K562 (cell line): Measurements from ENCODE around the gene RBM4B. TPM values are rescaled to one million over a fixed set of nuclear protein-coding genes. Genes with fewer than 3 reads are reported as not detected.
A peak's percentile ranks its signal among the peaks of the same experiment; 100 is the strongest.

Experiments
- CHD1 ChIP-seq: fragments of 200-600 bp; sonication (generic); IDR thresholded peaks from one replicate; pipeline ENCODE4 v1.6.1; 2012; ENCODE audit warnings: mild to moderate bottlenecking, moderate library complexity, low read length, inconsistent platforms
- DIDO1 ChIP-seq: fragments of 450-650 bp; IDR thresholded peaks from 2 replicates; pipeline ENCODE4 v1.6.1; 2016; ENCODE audit warnings: low read depth, missing biosample characterization, missing genetic modification characterization
- DMBX1 ChIP-seq: fragments of 250-450 bp; sonication (Bioruptor Pico); IDR thresholded peaks from 2 replicates; pipeline ENCODE4 v1.8.0; 2022; ENCODE audit warnings: inconsistent platforms, mild to moderate bottlenecking, moderate library complexity, borderline replicate concordance
- E2F3 ChIP-seq: fragments of 250-450 bp; sonication (Bioruptor Pico); IDR thresholded peaks from 2 replicates; pipeline ENCODE4 v1.4.0; 2020; ENCODE audit warnings: mild to moderate bottlenecking
- FOS ChIP-seq: IDR thresholded peaks from 3 replicates; pipeline ENCODE4 v1.6.1; 2011; ENCODE audit not compliant: insufficient read length; ENCODE audit errors: extremely low read depth
- FOXA3 ChIP-seq, 2 experiments: fragments of 450-650 bp in 1 of 2; sonication (generic) in 1 of 2; formaldehyde crosslinking; IDR thresholded peaks in 1 of 2; conservative IDR thresholded peaks in 1 of 2; 2 replicates each; pipeline versions ENCODE4 v1.4.0 to v1.8.0; 2020 to 2022; ENCODE audit warnings: mild to moderate bottlenecking in 2 of 2, missing genetic modification reagents in 1 of 2
- FOXP1 ChIP-seq: sonication (generic); formaldehyde crosslinking; IDR thresholded peaks from 2 replicates; pipeline ENCODE4 v1.8.0; 2022; ENCODE audit warnings: mild to moderate bottlenecking, missing genetic modification reagents
- HDAC1 ChIP-seq, 2 experiments: fragments of 450-650 bp; IDR thresholded peaks; 2 replicates each; pipeline ENCODE4 v1.6.1; 2016 to 2017; ENCODE audit warnings: inconsistent platforms in 1 of 2, mild to moderate bottlenecking in 1 of 2, moderate library complexity in 1 of 2
- MBD2 ChIP-seq: sonication (generic); IDR thresholded peaks from 2 replicates; pipeline ENCODE4 v1.6.1; 2016; ENCODE audit warnings: low read depth, borderline replicate concordance
- MECOM ChIP-seq: fragments of 250-450 bp; sonication (Bioruptor Pico); IDR thresholded peaks from 2 replicates; pipeline ENCODE4 v1.8.0; 2022; ENCODE audit warnings: inconsistent platforms
- NONO ChIP-seq, 2 experiments: fragments of 200-400 bp in 1 of 2; fragments of 450-650 bp in 1 of 2; formaldehyde crosslinking in 1 of 2; IDR thresholded peaks; 2 replicates each; pipeline ENCODE4 v1.6.1; 2017; ENCODE audit warnings: low read depth in 2 of 2, mild to moderate bottlenecking in 2 of 2, moderate library complexity in 2 of 2, low read length in 1 of 2
- PHF8 ChIP-seq: fragments of 200-600 bp; sonication (generic); IDR thresholded peaks from 2 replicates; pipeline ENCODE4 v1.6.1; 2012; ENCODE audit warnings: mixed run types, mild to moderate bottlenecking, inconsistent platforms, low read length, moderate library complexity, borderline replicate concordance
- RB1 ChIP-seq: fragments of 450-650 bp; IDR thresholded peaks from 2 replicates; pipeline ENCODE4 v1.6.1; 2017; ENCODE audit warnings: low read depth, mild to moderate bottlenecking
- RBM14 ChIP-seq: fragments of 200-400 bp; formaldehyde crosslinking; IDR thresholded peaks from 2 replicates; pipeline ENCODE4 v1.6.1; 2018; ENCODE audit warnings: low read depth, mild to moderate bottlenecking, low read length, moderate library complexity, borderline replicate concordance; ENCODE audit not compliant: insufficient read depth
- RBM34 ChIP-seq: fragments of 200-400 bp; formaldehyde crosslinking; IDR thresholded peaks from 2 replicates; pipeline ENCODE4 v1.6.1; 2018; ENCODE audit warnings: low read length, borderline replicate concordance; ENCODE audit not compliant: insufficient read depth
- SIN3B ChIP-seq: fragments of 450-650 bp; IDR thresholded peaks from 2 replicates; pipeline ENCODE4 v1.6.1; 2017; ENCODE audit warnings: low read depth, mild to moderate bottlenecking, moderate library complexity
- TEAD4 ChIP-seq, 2 experiments: sonication (generic) in 1 of 2; formaldehyde crosslinking in 1 of 2; IDR thresholded peaks; 2 replicates each; pipeline versions ENCODE4 v1.6.1 to v1.8.0; 2012 to 2022; ENCODE audit warnings: borderline replicate concordance in 1 of 2, inconsistent platforms in 1 of 2, low read length in 1 of 2, mild to moderate bottlenecking in 1 of 2, missing genetic modification reagents in 1 of 2
- ZKSCAN8 ChIP-seq: fragments of 200-800 bp; sonication (Bioruptor generic); IDR thresholded peaks from 2 replicates; pipeline ENCODE4 v1.6.1; 2016; ENCODE audit warnings: missing genetic modification characterization, missing compliant biosample characterization
- ZNF165 ChIP-seq: fragments of 250-450 bp; sonication (Bioruptor Pico); IDR thresholded peaks from 2 replicates; pipeline ENCODE4 v1.4.0; 2020; ENCODE audit warnings: borderline replicate concordance
- polyA plus RNA-seq, 8 experiments: library from polyadenylated mRNA; depleted of rRNA in 4 of 8; stranded (reverse) in 5 of 8; unstranded in 3 of 8; fragments of >200 nt; fragmentation: Nextera tagmentation in 2 of 8; fragmentation: Illumina TruSeq in 1 of 8; extraction: Ambion mirVana in 2 of 8; extraction: Trizol in 1 of 8; gene quantifications; 2 replicates each; pipeline versions ENCODE4 v1.2.1 to v1.2.3, GENCODE V29; 2011 to 2014; ENCODE audit warnings: inconsistent platforms in 1 of 8, missing spikeins in 1 of 8
- total RNA-seq, 7 experiments: library from RNA; depleted of rRNA in 6 of 7; stranded (reverse); fragments of >200 nt in 6 of 7; fragmentation: Illumina TruSeq in 2 of 7; extraction: Trizol in 2 of 7; gene quantifications; 2 replicates each; pipeline versions ENCODE4 v1.2.1 to v1.2.3, GENCODE V29; 2011 to 2021; ENCODE audit warnings: low replicate concordance in 1 of 7
- TF ChIP-seq, protein P1 (sequence below): fragments of 450-650 bp; IDR thresholded peaks from 2 replicates; pipeline ENCODE4 v1.6.1; 2016; ENCODE audit warnings: low read depth, mild to moderate bottlenecking, moderate library complexity
- TF ChIP-seq, protein P2 (sequence below): sonication (generic); formaldehyde crosslinking; IDR thresholded peaks from 2 replicates; pipeline ENCODE4 v1.8.0; 2022; ENCODE audit warnings: missing genetic modification reagents, mild to moderate bottlenecking, moderate library complexity, borderline replicate concordance
- TF ChIP-seq, protein P3 (sequence below): IDR thresholded peaks from 3 replicates; pipeline ENCODE4 v1.6.1; 2011; ENCODE audit warnings: borderline replicate concordance, mild to moderate bottlenecking; ENCODE audit not compliant: insufficient read length, insufficient read depth
- TF ChIP-seq, protein P4 (sequence below): sonication (generic); formaldehyde crosslinking; IDR thresholded peaks from 2 replicates; pipeline ENCODE4 v1.8.0; 2023; ENCODE audit warnings: mild to moderate bottlenecking, missing genetic modification reagents

RBM4B gene
- total and polyA plus RNA-seq, 9 of the 15 experiments (the other 6 are each of a cell fraction or from before 2014, with no cell fraction given) = 14.6 to 39.9 (median 23.3) TPM

DNA sequence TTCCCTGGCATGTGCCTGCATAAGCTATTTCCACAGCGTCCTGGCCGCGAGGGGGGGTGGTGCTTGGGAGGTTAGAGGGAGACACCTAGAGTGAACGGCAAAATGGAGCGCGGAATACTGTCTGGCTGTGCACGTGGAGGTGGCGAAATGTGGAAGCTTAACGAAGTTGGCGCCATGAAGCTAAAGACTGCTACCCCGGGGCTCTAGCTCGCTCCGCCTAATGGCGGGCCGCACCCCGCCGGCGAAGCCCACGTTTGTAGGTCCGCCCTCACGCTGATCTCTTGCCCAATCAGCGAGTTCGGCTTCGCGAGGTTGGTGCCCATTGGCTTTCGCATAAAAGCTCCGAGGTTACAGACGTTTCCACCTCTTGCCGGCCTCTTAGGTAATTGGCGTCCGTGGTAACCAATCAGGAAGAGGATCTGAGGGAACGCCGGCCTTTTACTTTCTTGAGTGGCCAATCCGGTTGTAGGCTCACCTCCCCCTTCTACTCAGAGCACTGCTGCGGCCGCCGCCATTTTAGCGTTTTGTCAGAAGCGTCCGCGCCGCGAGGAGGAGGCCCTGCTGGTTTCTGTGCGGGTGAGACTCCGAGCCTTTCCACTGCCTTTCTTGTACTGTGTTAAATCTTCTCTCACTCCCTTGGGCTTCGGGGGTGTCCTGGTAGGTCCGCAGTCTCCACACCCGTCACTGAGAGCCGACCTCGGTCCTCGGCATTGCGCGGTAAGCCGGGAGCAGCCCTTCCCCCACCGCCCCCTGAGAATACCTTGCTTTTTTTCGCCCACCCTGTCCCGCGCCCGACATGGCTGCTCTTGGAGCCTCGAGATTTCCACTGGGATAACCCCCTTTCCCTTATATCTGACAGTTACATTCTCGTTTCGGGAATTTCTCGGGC lies 39.3 kb downstream of the RBM4B start, which contains the start of gene RBM4 (continued):
- no peak for TF ChIP-seq FOXA3 (CRISPR knock-in tag; conservative IDR thresholded peaks at IDR 0.05 in 1 of 2, IDR thresholded peaks at IDR 0.05 in 1 of 2)
- peak; percentile 37; the same call in 1 of the 2 replicates for TF ChIP-seq FOXP1
- TF ChIP-seq ZNF165 = no peak
- TF ChIP-seq NONO (IDR thresholded peaks at IDR 0.05; ENCODE audit: low read depth in 2 of 2, low read length in 1 of 2) = 0 out of 4 replicates have a peak, but pooled peaks of 1 of the 2 experiments have one; percentile 56
- TF ChIP-seq CHD1 = no peak
- TF ChIP-seq, protein P1, sequence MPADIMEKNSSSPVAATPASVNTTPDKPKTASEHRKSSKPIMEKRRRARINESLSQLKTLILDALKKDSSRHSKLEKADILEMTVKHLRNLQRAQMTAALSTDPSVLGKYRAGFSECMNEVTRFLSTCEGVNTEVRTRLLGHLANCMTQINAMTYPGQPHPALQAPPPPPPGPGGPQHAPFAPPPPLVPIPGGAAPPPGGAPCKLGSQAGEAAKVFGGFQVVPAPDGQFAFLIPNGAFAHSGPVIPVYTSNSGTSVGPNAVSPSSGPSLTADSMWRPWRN = no peak
- TF ChIP-seq RBM14 = no peak
- peak; percentile 81; the same call in 1 of the 2 replicates for TF ChIP-seq PHF8
- TF ChIP-seq, protein P2, sequence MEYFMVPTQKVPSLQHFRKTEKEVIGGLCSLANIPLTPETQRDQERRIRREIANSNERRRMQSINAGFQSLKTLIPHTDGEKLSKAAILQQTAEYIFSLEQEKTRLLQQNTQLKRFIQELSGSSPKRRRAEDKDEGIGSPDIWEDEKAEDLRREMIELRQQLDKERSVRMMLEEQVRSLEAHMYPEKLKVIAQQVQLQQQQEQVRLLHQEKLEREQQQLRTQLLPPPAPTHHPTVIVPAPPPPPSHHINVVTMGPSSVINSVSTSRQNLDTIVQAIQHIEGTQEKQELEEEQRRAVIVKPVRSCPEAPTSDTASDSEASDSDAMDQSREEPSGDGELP (CRISPR knock-in tag) = peak; percentile 50
- no peak for TF ChIP-seq SIN3B
- TF ChIP-seq ZKSCAN8 (CRISPR knock-in tag) = no peak
- no peak for TF ChIP-seq MECOM (CRISPR knock-in tag)
- TF ChIP-seq FOS = peak; percentile 95
- TF ChIP-seq E2F3 = 0 out of 2 replicates have a peak, but pooled peaks have one; percentile 52
- peak in 1 of 2 experiments; percentile 73; a peak in 2 of 4 replicates for TF ChIP-seq HDAC1 (IDR thresholded peaks at IDR 0.05)
- TF ChIP-seq TEAD4 (IDR thresholded peaks at IDR 0.05; ENCODE audit: low read length) = peak; percentile 45
- TF ChIP-seq TEAD4 (CRISPR knock-in tag; IDR thresholded peaks at IDR 0.05; ENCODE audit: borderline replicate concordance) = no peak
- TF ChIP-seq MBD2 = peak; percentile 95
- TF ChIP-seq, protein P3, sequence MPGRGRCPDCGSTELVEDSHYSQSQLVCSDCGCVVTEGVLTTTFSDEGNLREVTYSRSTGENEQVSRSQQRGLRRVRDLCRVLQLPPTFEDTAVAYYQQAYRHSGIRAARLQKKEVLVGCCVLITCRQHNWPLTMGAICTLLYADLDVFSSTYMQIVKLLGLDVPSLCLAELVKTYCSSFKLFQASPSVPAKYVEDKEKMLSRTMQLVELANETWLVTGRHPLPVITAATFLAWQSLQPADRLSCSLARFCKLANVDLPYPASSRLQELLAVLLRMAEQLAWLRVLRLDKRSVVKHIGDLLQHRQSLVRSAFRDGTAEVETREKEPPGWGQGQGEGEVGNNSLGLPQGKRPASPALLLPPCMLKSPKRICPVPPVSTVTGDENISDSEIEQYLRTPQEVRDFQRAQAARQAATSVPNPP = no peak
- TF ChIP-seq DIDO1 = no peak
- TF ChIP-seq RBM34 = no peak
- TF ChIP-seq DMBX1 (CRISPR knock-in tag) = peak; percentile 80
- TF ChIP-seq, protein P4, sequence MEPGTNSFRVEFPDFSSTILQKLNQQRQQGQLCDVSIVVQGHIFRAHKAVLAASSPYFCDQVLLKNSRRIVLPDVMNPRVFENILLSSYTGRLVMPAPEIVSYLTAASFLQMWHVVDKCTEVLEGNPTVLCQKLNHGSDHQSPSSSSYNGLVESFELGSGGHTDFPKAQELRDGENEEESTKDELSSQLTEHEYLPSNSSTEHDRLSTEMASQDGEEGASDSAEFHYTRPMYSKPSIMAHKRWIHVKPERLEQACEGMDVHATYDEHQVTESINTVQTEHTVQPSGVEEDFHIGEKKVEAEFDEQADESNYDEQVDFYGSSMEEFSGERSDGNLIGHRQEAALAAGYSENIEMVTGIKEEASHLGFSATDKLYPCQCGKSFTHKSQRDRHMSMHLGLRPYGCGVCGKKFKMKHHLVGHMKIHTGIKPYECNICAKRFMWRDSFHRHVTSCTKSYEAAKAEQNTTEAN = no peak
- TF ChIP-seq RB1 = peak; percentile 72
